NOMO-1 (cell line): ENCODE results near the gene USH1G.
"Not testable (repeated sequence)": the region's sequence is repeated elsewhere in the genome, so short reads cannot be mapped to it uniquely, and the experiment has no call there.

Source experiments
- DNase-seq, 2 experiments: peaks; one replicate each; lab custom pipeline; 2025; ENCODE audit not compliant: unreplicated experiment in 2 of 2; lab: John Stamatoyannopoulos, UW

Gene USH1G

DNA sequence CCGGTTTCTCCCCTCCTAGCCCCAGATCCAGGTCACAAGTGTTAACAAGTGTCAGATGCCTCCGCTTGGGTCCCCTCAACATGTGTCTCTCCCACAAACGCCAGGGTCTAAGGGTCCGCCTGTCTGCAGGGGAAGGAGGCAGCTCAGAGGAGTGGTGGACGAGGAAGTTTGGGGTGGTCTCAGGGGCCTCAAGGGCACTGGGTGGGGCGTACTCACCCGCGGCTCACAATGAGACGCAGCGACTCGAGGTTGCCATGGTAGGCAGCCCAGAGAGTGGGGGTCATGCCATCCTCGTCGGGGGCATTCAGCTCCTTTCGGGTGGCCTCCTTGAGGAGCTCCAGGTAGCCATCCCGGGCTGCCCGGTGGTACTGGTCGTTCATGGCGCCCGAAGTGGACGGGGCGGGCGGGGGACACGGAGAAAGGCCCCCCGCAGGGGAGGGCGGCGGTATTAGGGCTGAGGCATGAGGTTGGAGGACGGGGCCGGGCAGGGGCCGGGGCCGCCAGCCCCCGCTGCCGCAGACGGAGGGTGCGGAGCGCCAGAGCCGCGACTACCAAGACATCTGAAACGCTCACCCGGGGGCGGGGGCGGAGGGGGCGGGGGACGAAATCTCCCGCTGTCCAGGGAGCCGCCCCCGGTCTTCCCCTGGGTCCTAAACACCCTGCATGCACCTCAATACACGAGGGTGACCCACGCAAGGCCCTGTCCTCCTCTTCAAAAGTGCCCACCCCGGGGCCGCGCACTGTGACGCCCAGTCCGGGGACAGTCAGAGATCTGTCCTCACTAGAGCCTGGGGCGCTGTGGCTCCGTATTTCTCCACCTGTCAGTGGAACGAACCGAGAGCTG lies at the start of gene USH1G:
TSS of gene USH1G (minus strand) at position 562 of the 844 bp plus-strand sequence. CDS start at position 380, 182 bp downstream.
- no peak for DNase-seq

- DNase-seq: no peak
Measured at GRCh38 chr17:74972107-74972972, 49.3 kb upstream of the USH1G start, which contains the start of gene HID1. Gene HID1, minus strand, starts transcription at chr17:74972759. Its CDS starts 103 bp downstream, at chr17:74972656.

- DNase-seq: no peak
Measured at GRCh38 chr17:74971842-74972106, 48.7 kb upstream of the USH1G start.

DNA sequence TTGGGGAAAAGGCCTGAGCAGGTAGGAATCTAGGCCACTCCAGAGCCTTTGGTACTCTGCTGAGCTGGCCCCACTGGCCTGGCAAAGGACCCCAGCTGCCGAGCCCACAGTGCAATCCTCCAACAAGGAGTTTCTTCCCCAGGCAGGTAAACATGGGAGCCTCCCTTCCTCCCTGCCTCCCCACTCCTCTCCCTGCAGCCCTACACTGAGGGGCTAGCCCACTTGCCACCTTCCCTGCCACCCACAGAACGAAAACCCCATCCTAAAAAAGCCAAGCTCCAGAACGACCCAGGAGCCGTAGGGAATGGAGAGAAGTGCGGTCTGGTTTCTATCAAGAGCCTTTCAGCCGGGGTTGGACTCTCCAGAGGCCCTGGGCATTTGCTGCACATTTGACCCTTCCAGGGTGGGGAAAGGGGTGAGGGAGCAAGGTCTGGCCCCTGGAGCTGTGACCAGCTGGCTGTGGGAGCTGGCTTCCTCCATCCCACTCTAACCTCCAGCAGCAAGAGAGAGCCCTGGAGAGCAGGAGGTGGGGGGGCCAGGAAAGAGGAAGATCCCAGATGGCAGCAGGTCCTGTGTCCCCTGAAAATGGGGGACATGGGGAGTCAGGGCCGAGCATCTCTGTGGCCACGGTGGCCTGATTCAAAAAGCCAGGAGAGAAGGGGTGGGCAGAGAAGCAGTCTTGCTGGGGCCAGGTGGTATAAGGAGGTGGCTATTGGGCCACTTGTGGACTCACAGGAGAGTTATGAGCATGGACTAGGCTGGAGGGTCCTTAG lies 48.2 kb upstream of the USH1G start:
- DNase-seq: no peak

DNA sequence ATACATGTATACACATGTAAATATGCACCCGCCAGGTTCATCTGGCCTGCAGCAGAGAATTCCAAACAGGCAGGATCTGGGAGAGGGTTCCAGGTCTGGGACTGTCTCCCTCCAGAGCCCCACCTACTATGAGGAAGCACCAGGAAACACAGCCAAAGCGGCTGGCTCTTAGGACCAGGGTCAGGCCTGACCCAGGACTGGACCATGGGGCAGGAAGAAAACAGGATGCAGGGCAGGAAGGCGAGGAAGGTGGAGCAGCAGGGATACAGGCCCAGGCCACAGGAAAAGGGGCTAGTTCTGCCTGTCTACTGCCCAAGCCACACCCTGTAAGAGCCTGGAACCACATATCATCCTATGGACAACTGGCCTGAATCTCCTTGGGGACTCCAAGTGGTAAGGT lies 47.3 kb upstream of the USH1G start:
- DNase-seq: no peak

DNA sequence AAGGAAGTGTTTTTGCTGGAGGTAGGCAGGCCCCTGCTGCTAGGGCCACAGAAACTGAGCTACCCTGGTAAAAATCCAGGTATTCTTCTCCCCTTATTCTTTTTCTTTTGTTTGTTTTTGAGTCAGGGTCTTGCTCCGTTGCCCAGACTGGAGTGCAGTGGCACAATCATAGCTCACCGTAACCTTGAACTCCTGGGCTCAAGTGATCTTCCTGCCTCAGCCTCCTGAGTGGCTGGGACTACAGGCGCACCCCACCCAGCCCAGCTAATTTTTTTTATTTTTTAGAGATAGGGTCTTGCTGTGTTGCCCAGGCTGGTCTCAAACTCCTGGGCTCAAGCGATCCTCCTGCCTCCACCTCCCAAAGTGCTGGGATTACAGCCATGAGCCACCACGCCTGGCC lies 46.4 kb upstream of the USH1G start:
- not testable (repeated sequence) for DNase-seq

DNA sequence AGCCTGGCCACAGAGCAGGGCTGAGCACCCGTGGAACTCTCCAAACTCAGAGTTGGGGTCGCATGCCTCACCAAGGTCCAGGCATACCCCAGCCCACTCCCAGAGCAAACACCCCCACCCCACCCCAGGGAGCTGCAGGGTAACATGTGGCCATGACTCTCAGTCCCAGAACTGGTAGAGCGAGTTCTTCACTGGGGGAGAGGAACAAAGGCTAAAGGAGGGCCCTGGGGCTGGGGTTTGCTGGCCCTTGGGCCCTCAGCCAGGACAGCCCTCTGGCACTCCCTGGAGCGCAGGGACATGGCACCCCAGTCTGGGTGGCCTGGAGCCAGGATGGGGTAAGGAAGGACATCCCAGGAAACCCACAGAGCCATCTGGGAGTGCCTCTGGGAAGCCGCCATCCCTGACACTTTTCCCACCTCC lies 45.3 kb upstream of the USH1G start:
- DNase-seq: no peak

- DNase-seq: no peak
Measured at GRCh38 chr17:74964988-74965622, 42.0 kb upstream of the USH1G start.

GRCh38 chr17:74964246-74964761 lies 41.2 kb upstream of the USH1G start:
- no peak for DNase-seq

GRCh38 chr17:74963656-74964055 lies 40.6 kb upstream of the USH1G start:
- no peak for DNase-seq

GRCh38 chr17:74962622-74963394 lies 39.8 kb upstream of the USH1G start:
- DNase-seq: no peak

DNA sequence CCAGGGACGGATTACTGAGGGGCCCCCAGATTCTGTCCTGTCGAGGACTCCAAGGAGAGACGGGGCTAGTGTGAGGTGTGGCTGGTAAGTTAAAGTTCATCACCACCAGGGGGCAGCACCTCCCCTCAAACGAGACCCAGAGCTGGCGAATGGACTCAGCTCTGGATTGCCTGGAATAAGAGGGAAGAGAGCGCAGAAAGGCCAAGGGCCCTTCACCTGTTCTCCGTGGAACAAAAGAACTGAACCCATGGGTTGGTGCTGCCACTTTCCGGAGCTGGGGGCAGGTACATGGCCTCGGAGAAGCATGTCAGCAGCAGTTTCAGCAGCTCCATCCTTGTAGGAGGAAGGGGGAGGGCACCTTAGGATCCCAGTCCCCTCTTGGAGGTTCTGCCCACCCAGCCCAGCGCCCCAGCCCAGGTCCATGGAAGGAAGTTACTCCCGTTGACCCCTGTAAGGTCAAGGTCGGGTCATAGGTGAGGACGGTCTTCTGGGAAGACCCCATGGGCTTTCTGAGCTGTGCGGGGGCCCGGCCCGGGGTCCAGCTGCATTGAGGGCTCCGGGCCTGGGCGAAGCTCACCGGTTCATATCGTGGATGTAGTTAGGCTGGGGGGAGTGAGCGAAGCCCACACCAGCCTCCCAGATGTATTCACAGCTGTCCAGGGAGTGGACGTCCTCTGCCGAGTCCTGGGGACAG lies 38.7 kb upstream of the USH1G start:
- DNase-seq: peak; percentile 60 to 61

- peak; percentile 48 to 67 for DNase-seq
Measured at GRCh38 chr17:74960570-74961342, 37.7 kb upstream of the USH1G start.

DNA sequence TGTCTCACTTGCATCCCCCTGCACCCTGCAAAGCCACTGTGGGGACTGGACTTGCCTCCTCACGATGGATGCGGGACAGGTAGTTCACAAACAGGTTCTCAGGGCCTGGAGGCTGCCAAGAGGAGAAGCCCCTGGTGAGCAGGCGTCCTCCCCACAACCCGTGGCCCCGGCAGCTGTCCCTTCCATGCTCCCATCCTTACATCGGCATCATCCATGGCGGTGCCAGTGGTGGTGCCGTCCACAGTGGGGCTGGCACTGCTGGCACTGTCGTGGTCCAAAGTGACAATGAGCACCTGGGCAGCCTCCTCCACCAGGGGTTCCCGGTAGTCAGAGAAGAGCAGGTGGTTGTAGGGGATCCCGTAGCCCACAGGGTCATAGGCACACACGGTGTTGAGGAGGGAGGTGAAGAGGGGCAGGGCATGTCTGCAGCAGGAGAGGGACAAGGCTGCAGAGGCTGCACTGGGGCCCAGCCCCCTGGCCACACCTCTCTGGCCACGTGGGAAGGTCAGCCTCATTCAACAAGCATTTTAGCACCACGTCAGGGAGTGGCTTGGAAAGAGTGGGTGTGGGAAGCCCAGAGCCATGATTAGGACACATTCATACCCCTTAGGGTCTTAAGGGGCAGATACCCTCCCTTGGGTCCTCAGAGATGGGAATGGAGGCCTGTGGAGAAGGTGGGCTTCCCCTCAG lies 36.9 kb upstream of the USH1G start:
- no peak for DNase-seq

DNA sequence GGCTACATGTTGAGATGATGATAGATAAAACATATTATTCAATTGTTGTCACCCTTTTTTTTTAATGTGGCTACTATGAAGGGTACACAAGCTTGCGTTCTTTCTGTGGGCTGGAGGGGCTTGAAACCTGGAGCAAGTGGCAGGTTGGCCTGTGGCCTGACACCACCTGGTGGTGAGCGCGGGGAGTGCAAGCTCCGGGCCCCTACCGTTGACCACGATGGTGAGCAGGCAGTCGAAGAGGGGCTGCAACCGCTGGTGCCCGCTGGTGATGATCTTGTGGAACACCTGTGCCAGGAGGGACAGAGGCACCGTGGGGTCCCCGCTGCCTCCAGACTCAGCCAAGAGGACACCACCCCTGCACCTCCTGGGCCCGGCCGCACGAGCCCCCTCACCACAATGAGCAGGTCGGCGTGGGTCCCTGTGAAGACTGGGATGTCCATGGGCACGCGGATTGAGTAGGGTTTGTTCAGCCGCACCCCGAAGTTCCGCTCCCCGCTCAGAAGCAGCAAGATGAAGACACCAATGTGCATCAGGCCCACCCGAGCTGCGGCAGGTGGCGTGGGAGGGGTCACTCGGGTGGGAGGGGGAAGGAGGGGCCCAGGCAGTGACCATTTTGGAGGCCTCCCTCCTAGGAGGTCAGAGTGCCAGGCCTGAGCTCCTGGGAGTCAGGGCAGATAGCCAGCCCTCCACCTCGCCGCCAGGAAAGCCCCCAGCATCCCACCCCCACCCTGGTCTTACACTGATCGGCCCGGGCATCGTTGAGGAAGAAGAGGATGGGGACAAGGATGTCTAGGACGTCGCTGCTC lies 35.1 kb upstream of the USH1G start:
- DNase-seq: peak; percentile 47 to 53

DNA sequence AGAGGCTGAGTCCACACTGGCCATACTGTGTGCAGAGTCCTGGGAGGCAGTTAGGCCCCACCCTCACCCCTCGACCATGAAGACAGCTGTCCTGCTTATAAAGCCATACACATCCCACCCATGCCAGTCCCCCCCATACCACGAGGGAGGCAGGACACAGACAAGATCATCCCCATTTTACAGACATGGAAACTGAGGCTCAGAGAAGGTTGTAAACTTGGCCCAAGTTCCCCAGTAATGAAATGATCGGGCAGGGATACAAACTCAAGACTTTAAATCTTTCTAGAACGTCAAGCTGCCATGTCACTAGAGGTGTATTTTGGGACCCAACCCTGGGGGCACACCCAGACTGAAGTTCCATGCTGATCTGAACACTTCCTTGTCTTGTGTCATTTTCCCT lies 33.0 kb upstream of the USH1G start:
- no peak for DNase-seq
